PC-9 (cell line): ENCODE data around the gene CTDSP2. TPM values are rescaled to one million over a fixed set of nuclear protein-coding genes. Genes with fewer than 3 reads are reported as not detected.

ENCODE experiments used
- BruUV-seq: library from RNA; stranded (reverse); fragments of 400-500 nt; replicated peaks from 2 replicates; lab custom pipeline; 2021; lab: Mats Ljungman, UMichigan
- CTCF ChIA-PET: fragments of 300-600 bp; sonication (Branson Sonifier 250); formaldehyde crosslinking; loops from one replicate; lab custom pipeline; 2022; ENCODE audit warnings: antibody characterized with exemption; lab: Charles Lee
- POLR2A ChIA-PET: fragments of 300-600 bp; sonication (Branson Sonifier 250); formaldehyde crosslinking; loops from one replicate; lab custom pipeline; 2022; ENCODE audit warnings: antibody characterized with exemption; ENCODE audit not compliant: unreplicated experiment; lab: Charles Lee
- DNase-seq, 2 experiments: peaks; one replicate each; pipeline versions ENCODE4 v3.0.0 to v3.0.0-alpha.2; 2015 to 2022; ENCODE audit warnings: mixed read lengths in 1 of 2
- H2AFZ ChIP-seq: fragments of 200-600 bp; sonication (generic); 2 replicates; pipeline ENCODE4 v1.8.1; 2017; ENCODE audit warnings: antibody characterized with exemption
- H3F3A ChIP-seq: fragments of 200-600 bp; sonication (generic); 2 replicates; pipeline ENCODE4 v1.8.1; 2017; ENCODE audit warnings: antibody characterized with exemption, mild to moderate bottlenecking, low read depth; ENCODE audit not compliant: insufficient read depth
- H3K27ac ChIP-seq: fragments of 200-600 bp; sonication (generic); 2 replicates; pipeline ENCODE4 v1.6.1; 2016; ENCODE audit warnings: mixed run types
- H3K27me3 ChIP-seq: fragments of 200-600 bp; sonication (generic); 2 replicates; pipeline ENCODE4 v1.6.1; 2016; ENCODE audit warnings: low read depth, mixed run types; ENCODE audit not compliant: insufficient read depth
- H3K36me3 ChIP-seq: fragments of 200-600 bp; sonication (generic); 2 replicates; pipeline ENCODE4 v1.6.1; 2016; ENCODE audit warnings: low read depth, mixed run types
- H3K4me1 ChIP-seq: fragments of 200-600 bp; sonication (generic); replicated peaks from 2 replicates; pipeline ENCODE4 v1.6.1; 2016; ENCODE audit warnings: mixed run types; ENCODE audit not compliant: insufficient read depth
- H3K4me2 ChIP-seq: fragments of 200-600 bp; sonication (generic); 2 replicates; pipeline ENCODE4 v1.6.1; 2017; ENCODE audit warnings: mixed run types
- H3K4me3 ChIP-seq: fragments of 200-600 bp; sonication (generic); 2 replicates; pipeline ENCODE4 v1.6.1; 2016; ENCODE audit warnings: mixed run types
- H3K79me2 ChIP-seq: fragments of 200-600 bp; sonication (generic); 2 replicates; pipeline ENCODE4 v1.6.1; 2017; ENCODE audit warnings: low read depth, mixed run types
- H3K9me2 ChIP-seq: fragments of 200-600 bp; sonication (generic); 2 replicates; pipeline ENCODE4 v1.8.1; 2017; ENCODE audit warnings: mild to moderate bottlenecking; ENCODE audit not compliant: insufficient read depth
- H3K9me3 ChIP-seq: fragments of 200-600 bp; sonication (generic); 2 replicates; pipeline ENCODE4 v1.8.1; 2016; ENCODE audit warnings: low read depth; ENCODE audit not compliant: insufficient read depth
- H4K20me1 ChIP-seq: fragments of 200-600 bp; sonication (generic); 2 replicates; pipeline ENCODE4 v1.8.1; 2017; ENCODE audit not compliant: insufficient read depth
- EZH2 ChIP-seq: fragments of 200-600 bp; sonication (generic); IDR thresholded peaks from 2 replicates; pipeline ENCODE4 v1.8.0; 2017; ENCODE audit warnings: antibody characterized with exemption, low read depth
- intact Hi-C: fragments of 100-400 bp; cut with micrococcal nuclease; formaldehyde crosslinking; loops from one replicate; pipeline ENCODE4 v1.10.0; 2022; ENCODE audit not compliant: unreplicated experiment
- total RNA-seq: library from RNA; stranded (reverse); gene quantifications from 2 replicates; pipeline ENCODE4 v1.2.3, GENCODE V29; 2021
- TF ChIP-seq, protein P1 (sequence below): fragments of 200-600 bp; sonication (generic); conservative IDR thresholded peaks from 2 replicates; pipeline ENCODE4 v1.6.1; 2017; ENCODE audit warnings: mixed run types, antibody characterized with exemption, mild to moderate bottlenecking, moderate library complexity

CTDSP2 gene
- total RNA-seq, 1 experiment from 2014 or later = 102 TPM

DNA sequence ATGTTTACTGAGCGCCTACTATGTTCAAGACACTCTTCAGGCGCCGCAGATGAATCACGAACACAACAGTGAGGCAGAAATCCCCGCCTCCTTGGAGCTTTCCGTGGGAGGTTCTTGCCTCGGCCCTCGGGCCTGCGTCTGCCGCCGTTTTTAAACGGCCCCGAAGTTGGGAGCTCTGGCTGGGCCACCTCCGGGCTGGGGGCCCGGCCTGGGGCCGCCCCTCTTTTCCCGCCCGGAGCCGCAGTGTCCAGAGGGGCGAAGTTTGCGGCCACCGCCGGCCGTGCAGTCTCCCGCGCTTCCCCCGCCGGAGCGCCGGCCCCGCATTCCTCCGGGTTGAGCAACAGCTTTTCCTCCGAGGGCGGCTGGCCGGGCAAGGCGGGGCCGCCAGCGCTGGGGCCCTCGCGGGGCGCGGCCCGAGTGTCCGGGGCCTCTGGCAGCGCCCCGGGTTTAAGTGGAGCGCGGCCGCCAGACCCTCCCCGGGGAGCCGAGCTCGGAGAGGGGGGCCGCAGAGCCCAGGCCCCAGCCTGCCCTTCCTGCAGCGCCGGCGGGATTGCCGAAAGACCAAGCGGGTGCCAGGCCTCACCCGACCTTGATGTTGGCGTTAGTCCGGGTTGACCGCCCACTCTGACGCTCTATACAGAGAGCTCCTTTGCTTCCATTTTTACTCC is 18.7 kb upstream of the CTDSP2 start:
- BruUV-seq = no TSS peak
- intact Hi-C loops = loop anchor here (2.0 kb wide), 1 partner anchor 18 kb away; the partner anchor contains the start of gene CTDSP2
- H3K27me3 ChIP-seq = no peaks in the 10 kb centered on the region
- no peaks in the 10 kb centered on the region for H3K9me2 ChIP-seq
- H3F3A ChIP-seq = peaks cover 31% of the 10 kb centered on the region
- POLR2A ChIA-PET = interaction anchor here (0.5 to 0.7 kb wide), 3 partner anchors 28 to 553 kb away, joined by 3 to 6 read pairs (median 4); no protein-coding TSS in a partner anchor
- peak overlapping the region; percentile 66 for H3K4me3 ChIP-seq
- no peaks in the 10 kb centered on the region for H3K9me3 ChIP-seq
- TF ChIP-seq, protein P1, sequence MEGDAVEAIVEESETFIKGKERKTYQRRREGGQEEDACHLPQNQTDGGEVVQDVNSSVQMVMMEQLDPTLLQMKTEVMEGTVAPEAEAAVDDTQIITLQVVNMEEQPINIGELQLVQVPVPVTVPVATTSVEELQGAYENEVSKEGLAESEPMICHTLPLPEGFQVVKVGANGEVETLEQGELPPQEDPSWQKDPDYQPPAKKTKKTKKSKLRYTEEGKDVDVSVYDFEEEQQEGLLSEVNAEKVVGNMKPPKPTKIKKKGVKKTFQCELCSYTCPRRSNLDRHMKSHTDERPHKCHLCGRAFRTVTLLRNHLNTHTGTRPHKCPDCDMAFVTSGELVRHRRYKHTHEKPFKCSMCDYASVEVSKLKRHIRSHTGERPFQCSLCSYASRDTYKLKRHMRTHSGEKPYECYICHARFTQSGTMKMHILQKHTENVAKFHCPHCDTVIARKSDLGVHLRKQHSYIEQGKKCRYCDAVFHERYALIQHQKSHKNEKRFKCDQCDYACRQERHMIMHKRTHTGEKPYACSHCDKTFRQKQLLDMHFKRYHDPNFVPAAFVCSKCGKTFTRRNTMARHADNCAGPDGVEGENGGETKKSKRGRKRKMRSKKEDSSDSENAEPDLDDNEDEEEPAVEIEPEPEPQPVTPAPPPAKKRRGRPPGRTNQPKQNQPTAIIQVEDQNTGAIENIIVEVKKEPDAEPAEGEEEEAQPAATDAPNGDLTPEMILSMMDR = no peak
- no peak for TF ChIP-seq EZH2
- peak overlapping the region; percentile 77 for H3K4me2 ChIP-seq
- H3K79me2 ChIP-seq = no peaks in the 10 kb centered on the region
- DNase-seq = peak; percentile 54 to 72
- peak overlapping the region; percentile 58 for H3K27ac ChIP-seq
- H3K36me3 ChIP-seq = no peaks in the 10 kb centered on the region
- H4K20me1 ChIP-seq = no peaks in the 10 kb centered on the region
- H3K4me1 ChIP-seq = peaks cover 38% of the 10 kb centered on the region
- peak overlapping the region; percentile 75 for H2AFZ ChIP-seq
- CTCF ChIA-PET = interaction anchor here (0.6 to 1.5 kb wide), 5 partner anchors 11 to 108 kb away, joined by 3 to 5 read pairs (median 4); no protein-coding TSS in a partner anchor

DNA sequence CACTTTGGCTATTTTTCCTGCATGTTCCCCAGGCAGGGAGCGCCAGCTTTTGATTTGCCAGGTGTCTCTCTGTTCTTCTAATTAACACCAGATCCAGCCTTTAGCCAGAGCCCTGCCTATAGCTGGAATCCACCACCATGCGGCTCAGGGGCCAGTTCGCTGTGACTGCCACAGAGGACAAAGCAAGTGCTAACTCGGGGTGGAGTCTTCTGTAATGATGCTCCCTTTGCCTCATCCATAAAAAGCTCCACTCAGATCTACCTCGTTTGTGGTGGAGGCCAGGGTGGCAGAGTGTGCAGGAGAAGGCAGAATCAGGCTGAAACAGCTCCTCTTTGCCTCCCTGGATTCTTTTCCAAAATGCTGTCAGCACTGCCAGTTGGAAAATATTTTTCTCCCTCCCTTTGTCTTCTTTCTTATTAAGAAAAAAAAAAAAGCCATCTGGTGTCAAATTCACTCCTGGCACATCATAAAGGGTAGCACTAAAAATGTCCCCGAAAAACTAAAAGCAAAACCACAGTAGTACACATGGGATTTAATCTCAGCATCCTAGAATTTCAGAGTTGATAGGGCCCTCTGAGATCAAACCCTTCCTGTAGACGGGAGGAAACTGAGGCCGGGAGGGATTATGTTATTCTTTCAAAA is 18.0 kb upstream of the CTDSP2 start:
- peak in 1 of 2 experiments; percentile 31 for DNase-seq
- H2AFZ ChIP-seq = peak overlapping the region; percentile 75; the same call in 1 of the 2 replicates
- intact Hi-C loops = loop anchor here (2.0 kb wide), 1 partner anchor 18 kb away; the partner anchor contains the start of gene CTDSP2
- H3K79me2 ChIP-seq = no peaks in the 10 kb centered on the region
- peaks cover 31% of the 10 kb centered on the region for H3F3A ChIP-seq
- no peaks in the 10 kb centered on the region for H3K9me2 ChIP-seq
- TF ChIP-seq, protein P1 = no peak
- TF ChIP-seq EZH2 = no peak
- no peaks in the 10 kb centered on the region for H3K36me3 ChIP-seq
- peak overlapping the region; percentile 77 for H3K4me2 ChIP-seq
- H4K20me1 ChIP-seq = no peaks in the 10 kb centered on the region
- H3K27me3 ChIP-seq = no peaks in the 10 kb centered on the region
- ChIA-PET POLR2A (interaction anchor here (0.6 to 0.7 kb wide), 3 partner anchors 11 to 129 kb away, joined by 6 to 7 read pairs (median 6); no protein-coding TSS in a partner anchor), CTCF (interaction anchor here (0.7 to 1.5 kb wide), 3 partner anchors 17 to 108 kb away, joined by 3 to 4 read pairs (median 3); no protein-coding TSS in a partner anchor)
- no peaks in the 10 kb centered on the region for H3K9me3 ChIP-seq
- peak overlapping the region; percentile 58 for H3K27ac ChIP-seq
- peaks cover 38% of the 10 kb centered on the region for H3K4me1 ChIP-seq
- peak overlapping the region; percentile 66 for H3K4me3 ChIP-seq
- BruUV-seq = TSS peak; percentile 89

DNA sequence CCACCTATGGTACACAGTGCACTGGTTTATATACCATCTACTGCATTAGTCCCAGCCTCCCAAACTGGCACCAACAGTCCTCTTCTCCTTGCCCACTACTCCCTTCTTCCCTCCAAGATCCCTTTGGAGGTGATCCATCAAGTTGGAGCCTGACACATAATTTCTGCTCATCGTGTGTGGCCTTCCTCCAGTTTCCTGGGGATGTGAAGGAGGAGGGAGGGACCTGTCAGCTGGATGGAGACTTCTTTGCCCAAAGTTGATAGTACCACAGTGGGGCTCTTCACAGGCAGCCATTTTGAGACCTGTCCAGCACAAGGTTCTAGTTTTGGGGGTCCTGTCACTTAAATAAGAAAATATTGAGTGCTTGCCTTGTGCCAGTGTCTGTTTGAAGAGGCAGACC is 17.1 kb upstream of the CTDSP2 start:
- Histone ChIP-seq H3K4me1 (peaks cover 38% of the 10 kb centered on the region), H2AFZ (no peak overlapping the region), H3K9me2 (no peaks in the 10 kb centered on the region), H3K27ac (no peak overlapping the region), H3K27me3 (no peaks in the 10 kb centered on the region), H3K79me2 (no peaks in the 10 kb centered on the region), H3K4me2 (no peak overlapping the region), H3K4me3 (no peak overlapping the region), H3K36me3 (no peaks in the 10 kb centered on the region), H3K9me3 (no peaks in the 10 kb centered on the region), H4K20me1 (no peaks in the 10 kb centered on the region), H3F3A (peaks cover 31% of the 10 kb centered on the region)
- CTCF ChIA-PET = no interaction called here
- no peak for DNase-seq
- no TSS peak for BruUV-seq
- intact Hi-C loops = loop anchor here (2.0 kb wide), 1 partner anchor 17 kb away; the partner anchor contains the start of gene CTDSP2
- POLR2A ChIA-PET = no interaction called here
- TF ChIP-seq, protein P1 = no peak
- no peak for TF ChIP-seq EZH2
